Measurements from ENCODE around the gene ARHGAP23.

Gene ARHGAP23

GRCh38 chr17:38428112-38428642 is at the start of gene ARHGAP23:
TSS of gene ARHGAP23 (plus strand) at chr17:38428464. CDS start at chr17:38428486, 22 bp downstream.
- DNase-seq, result peak; percentile 79

- no peak for DNase-seq
These were observed 48.8 kb upstream of the ARHGAP23 start for GRCh38 chr17:38379448-38379847.

GRCh38 chr17:38395090-38395489 is 33.2 kb upstream of the ARHGAP23 start:
- DNase-seq, result no peak

GRCh38 chr17:38397227-38397626 is 31.0 kb upstream of the ARHGAP23 start:
- DNase-seq, result no peak

- no peak for DNase-seq
These were observed 28.0 kb upstream of the ARHGAP23 start for GRCh38 chr17:38400286-38400685.

- no peak for DNase-seq
These were observed 26.8 kb upstream of the ARHGAP23 start for GRCh38 chr17:38401459-38401858.

- no peak for DNase-seq
These were observed 25.4 kb upstream of the ARHGAP23 start for GRCh38 chr17:38402897-38403296.

GRCh38 chr17:38403491-38403890 is 24.8 kb upstream of the ARHGAP23 start:
- no peak for DNase-seq

GRCh38 chr17:38404174-38404943 is 23.9 kb upstream of the ARHGAP23 start:
- no peak for DNase-seq

- DNase-seq, result no peak
These were observed 22.6 kb upstream of the ARHGAP23 start for GRCh38 chr17:38405654-38406053.

GRCh38 chr17:38410201-38410600 is 18.1 kb upstream of the ARHGAP23 start:
- no peak for DNase-seq

- no peak for DNase-seq
These were observed 12.7 kb upstream of the ARHGAP23 start for GRCh38 chr17:38415250-38416194.

GRCh38 chr17:38416840-38417209 is 11.4 kb upstream of the ARHGAP23 start:
- DNase-seq, result no peak

- no peak for DNase-seq
These were observed 10.9 kb upstream of the ARHGAP23 start for GRCh38 chr17:38417210-38417951.

GRCh38 chr17:38418062-38418692 is 10.1 kb upstream of the ARHGAP23 start:
- no peak for DNase-seq

GRCh38 chr17:38418693-38419507 is 9.4 kb upstream of the ARHGAP23 start:
- DNase-seq, result no peak

- no peak for DNase-seq
These were observed 8.7 kb upstream of the ARHGAP23 start for GRCh38 chr17:38419508-38419981.

- DNase-seq, result no peak
These were observed 7.7 kb upstream of the ARHGAP23 start for GRCh38 chr17:38420518-38420917.

GRCh38 chr17:38421171-38421841 is 7.0 kb upstream of the ARHGAP23 start:
- DNase-seq, result no peak
